WERI-Rb-1 (cell line): ENCODE measurements around the gene PXK.
"Not testable (repeated sequence)": the region's sequence is repeated elsewhere in the genome, so short reads cannot be mapped to it uniquely, and the experiment has no call there.

Experiments
- DNase-seq: peaks from one replicate; pipeline ENCODE4 v3.0.0-alpha.2; 2020
- H3K27ac ChIP-seq: fragments of 250-450 bp; sonication (Bioruptor Pico); 2 replicates; pipeline ENCODE4 v1.5.1; 2020; ENCODE audit warnings: mild to moderate bottlenecking, moderate library complexity
- H3K27me3 ChIP-seq: fragments of 250-450 bp; sonication (Bioruptor Pico); 2 replicates; pipeline ENCODE4 v1.5.1; 2021; ENCODE audit warnings: mild to moderate bottlenecking, low read depth, moderate library complexity; ENCODE audit not compliant: insufficient read depth, severe bottlenecking
- H3K36me3 ChIP-seq: fragments of 250-450 bp; sonication (Bioruptor Pico); 2 replicates; pipeline ENCODE4 v1.5.1; 2020; ENCODE audit warnings: mild to moderate bottlenecking, moderate library complexity
- H3K4me3 ChIP-seq: 2 replicates; pipeline ENCODE4 v1.5.1; 2011; ENCODE audit warnings: low read depth, mild to moderate bottlenecking, control low read depth, low read length
- H3K9me3 ChIP-seq: fragments of 250-450 bp; sonication (Bioruptor Pico); 2 replicates; pipeline ENCODE4 v1.5.1; 2021; ENCODE audit warnings: mild to moderate bottlenecking, moderate library complexity; ENCODE audit not compliant: severe bottlenecking
- TF ChIP-seq, protein P1 (sequence below): IDR thresholded peaks from 2 replicates; pipeline ENCODE4 v1.5.1; 2011; ENCODE audit warnings: low read depth, mild to moderate bottlenecking, control low read depth, inconsistent platforms, low read length

The PXK gene

DNA sequence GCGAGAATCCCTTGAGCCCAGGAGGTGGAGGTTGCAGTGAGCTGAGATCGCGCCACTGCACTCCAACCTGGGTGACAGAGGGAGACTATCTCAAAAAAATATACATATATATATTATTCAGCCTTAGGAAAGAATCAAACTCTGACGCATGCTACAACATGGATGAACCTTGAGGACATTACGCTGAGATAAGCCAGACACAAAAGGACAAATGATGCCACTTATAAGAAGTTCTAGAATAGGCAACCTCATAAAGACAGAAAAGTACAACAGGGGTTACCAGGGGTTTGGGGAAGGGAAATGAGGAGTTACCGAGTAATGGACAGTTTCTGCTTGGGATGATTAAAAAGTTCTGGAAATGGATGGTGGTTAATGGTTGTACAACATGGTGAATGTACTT is 100.2 kb downstream of the PXK start:
- H3K27ac ChIP-seq: peak overlapping the region; percentile 99
- DNase-seq: no peak
- peak overlapping the region; percentile 64 for H3K4me3 ChIP-seq
- TF ChIP-seq, protein P1, sequence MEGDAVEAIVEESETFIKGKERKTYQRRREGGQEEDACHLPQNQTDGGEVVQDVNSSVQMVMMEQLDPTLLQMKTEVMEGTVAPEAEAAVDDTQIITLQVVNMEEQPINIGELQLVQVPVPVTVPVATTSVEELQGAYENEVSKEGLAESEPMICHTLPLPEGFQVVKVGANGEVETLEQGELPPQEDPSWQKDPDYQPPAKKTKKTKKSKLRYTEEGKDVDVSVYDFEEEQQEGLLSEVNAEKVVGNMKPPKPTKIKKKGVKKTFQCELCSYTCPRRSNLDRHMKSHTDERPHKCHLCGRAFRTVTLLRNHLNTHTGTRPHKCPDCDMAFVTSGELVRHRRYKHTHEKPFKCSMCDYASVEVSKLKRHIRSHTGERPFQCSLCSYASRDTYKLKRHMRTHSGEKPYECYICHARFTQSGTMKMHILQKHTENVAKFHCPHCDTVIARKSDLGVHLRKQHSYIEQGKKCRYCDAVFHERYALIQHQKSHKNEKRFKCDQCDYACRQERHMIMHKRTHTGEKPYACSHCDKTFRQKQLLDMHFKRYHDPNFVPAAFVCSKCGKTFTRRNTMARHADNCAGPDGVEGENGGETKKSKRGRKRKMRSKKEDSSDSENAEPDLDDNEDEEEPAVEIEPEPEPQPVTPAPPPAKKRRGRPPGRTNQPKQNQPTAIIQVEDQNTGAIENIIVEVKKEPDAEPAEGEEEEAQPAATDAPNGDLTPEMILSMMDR: no peak
- no peaks in the 10 kb centered on the region for H3K27me3 ChIP-seq
- H3K9me3 ChIP-seq: no peaks in the 10 kb centered on the region
- H3K36me3 ChIP-seq: peaks cover 47% of the 10 kb centered on the region

DNA sequence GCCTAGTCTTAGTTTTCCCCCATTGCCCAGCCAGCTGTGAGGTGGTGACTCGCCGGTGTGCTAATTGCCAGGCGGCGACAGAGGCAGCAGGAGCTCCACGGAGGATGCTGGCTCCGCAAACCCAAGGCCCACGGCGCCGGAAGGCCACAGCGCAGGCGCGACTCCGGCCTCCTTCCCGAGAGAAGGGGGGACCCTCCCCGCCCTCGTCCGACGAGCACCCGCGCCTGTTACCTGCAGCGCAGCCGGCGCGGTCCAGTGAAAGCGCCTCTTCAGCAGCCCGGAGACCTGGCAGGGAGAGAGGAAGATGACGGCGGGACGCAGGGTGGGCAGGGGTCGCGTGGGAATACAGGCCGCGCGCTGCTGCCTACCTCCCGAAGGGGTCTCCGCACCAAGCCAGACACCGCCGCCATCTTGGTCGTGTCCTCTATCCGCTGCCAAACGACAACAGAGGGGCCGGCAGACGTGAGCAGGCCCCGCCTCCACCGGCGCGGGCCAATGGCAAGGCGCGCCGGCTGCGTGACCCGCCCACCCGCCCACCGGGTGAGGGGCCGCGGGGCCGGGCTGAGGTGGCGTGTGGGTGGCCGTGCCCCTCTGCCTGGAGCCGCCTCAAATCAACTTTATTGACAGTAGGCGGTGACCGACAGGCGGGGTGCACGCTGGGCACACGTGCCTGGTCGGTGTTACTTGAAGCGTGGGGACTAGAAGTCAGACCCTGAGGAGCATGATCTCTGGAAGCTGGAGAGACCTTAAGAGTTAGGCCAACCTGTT is 100.9 kb downstream of the PXK start, which contains the start of gene PDHB:
Gene PDHB, minus strand, starts transcription at position 433 of the 768 bp plus-strand sequence. Its CDS starts 23 bp downstream, at position 410.
- Histone ChIP-seq H3K27me3 (no peaks in the 10 kb centered on the region), H3K9me3 (no peaks in the 10 kb centered on the region), H3K4me3 (peak within 1 kb of the TSS; percentile 64), H3K36me3 (peaks cover 41% of the 10 kb centered on the region), H3K27ac (peak within 1 kb of the TSS; percentile 99)
- peak; percentile 92 for DNase-seq
- TF ChIP-seq, protein P1: no peak

DNA sequence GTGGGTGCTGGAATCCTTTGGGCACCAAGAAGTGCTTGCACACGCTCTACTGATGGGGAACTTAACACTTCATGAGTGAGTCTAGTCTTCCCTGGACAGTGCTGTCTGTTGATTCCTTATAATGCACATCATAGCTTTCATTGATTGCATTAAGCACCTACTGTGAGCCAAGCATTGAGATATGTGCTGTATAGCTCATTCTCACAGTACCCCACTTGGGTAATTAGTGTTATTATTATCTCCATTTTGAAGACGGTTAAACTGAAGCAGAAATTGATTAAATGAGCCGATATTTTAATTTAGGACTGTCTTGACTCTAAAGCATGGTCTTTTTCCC is 101.4 kb downstream of the PXK start:
- TF ChIP-seq, protein P1: no peak
- Histone ChIP-seq H3K27me3 (no peaks in the 10 kb centered on the region), H3K9me3 (no peaks in the 10 kb centered on the region), H3K36me3 (peaks cover 35% of the 10 kb centered on the region), H3K27ac (peak overlapping the region; percentile 54), H3K4me3 (peak overlapping the region; percentile 19)
- no peak for DNase-seq

DNA sequence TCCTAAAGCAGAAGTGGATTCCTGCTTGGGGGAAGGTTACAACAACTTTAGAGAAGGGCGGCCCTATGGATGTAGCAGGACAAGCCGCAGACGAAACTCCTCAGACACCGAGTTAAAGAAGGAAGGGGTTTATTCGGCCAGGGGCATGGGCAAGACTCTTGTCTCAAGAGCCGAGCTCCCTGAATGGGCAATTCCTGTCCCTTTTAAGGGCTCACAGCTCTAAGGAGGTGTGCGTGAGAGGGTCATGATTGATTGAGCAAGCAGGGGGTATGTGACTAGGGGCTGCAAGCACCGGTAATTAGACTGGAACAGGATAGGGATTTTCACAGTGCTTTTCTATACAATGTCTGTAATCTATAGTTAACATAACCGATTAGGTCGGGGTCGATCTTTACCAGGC is 101.8 kb downstream of the PXK start:
- Histone ChIP-seq H3K27me3 (no peaks in the 10 kb centered on the region), H3K36me3 (peaks cover 31% of the 10 kb centered on the region), H3K9me3 (no peaks in the 10 kb centered on the region), H3K4me3 (no peak overlapping the region), H3K27ac (peak overlapping the region; percentile 54; the same call in 1 of the 2 replicates)
- TF ChIP-seq, protein P1: no peak
- no peak for DNase-seq

DNA sequence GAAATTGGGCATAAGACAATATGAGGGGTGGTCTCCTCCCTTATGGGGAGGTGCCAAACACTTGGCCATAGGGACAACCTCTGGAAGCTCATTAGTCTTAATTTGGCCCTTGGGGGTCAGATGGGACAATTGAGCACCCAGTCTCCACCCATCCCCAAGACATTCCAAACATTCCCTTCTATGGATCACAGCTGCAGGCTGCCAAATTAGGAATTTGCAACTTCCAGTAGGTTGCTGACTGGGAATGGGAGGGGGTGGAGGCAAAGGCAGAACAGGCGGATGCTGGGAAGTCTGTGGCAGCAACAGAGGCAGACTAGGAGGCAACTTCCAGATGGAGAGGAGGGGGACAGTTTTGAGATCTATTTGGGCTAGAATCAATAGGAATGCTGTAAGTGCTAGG is 102.3 kb downstream of the PXK start:
- Histone ChIP-seq H3K27ac (no peak overlapping the region), H3K36me3 (peaks cover 27% of the 10 kb centered on the region), H3K9me3 (no peaks in the 10 kb centered on the region), H3K4me3 (no peak overlapping the region), H3K27me3 (no peaks in the 10 kb centered on the region)
- TF ChIP-seq, protein P1: no peak
- DNase-seq: no peak

DNA sequence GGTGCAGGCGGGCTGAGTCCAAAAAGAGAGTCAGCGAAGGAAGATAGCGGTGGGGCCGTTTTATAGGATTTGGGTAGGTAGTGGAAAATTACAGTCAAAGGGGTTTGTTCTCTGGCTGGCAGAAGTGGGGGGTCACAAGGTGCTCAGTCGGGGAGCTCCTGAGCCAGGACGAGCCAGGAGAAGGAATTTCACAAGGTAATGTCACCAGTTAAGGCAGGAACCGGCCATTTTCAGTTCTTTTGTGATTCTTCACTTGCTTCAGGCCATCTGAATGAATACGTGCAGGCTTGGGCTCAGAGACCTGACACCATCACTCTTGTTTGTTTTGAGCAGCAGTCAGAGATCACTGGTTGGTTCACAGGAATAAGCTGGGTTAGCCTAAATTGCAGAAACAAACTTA is 104.6 kb downstream of the PXK start:
- not testable (repeated sequence) for H3K36me3 ChIP-seq, DNase-seq, H3K4me3 ChIP-seq, H3K9me3 ChIP-seq, H3K27ac ChIP-seq, H3K27me3 ChIP-seq

DNA sequence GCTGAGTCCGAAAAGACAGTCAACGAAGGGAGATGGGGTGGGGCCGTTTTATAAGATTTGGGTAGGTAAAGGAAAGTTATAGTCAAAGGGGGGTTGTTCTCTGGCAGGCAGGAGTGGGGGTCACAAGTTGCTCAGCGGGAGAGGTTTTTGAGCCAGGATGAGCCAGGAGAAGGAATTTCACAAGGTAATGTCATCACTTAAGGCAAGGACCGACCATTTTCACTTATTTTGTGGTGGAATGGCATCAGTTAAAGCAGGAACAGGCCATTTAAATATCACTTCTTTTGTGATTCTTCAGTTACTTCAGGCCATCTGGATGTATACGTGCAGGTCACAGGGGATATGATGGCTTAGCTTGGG is 108.3 kb downstream of the PXK start:
- H3K36me3 ChIP-seq, H3K4me3 ChIP-seq, H3K27ac ChIP-seq, H3K27me3 ChIP-seq, H3K9me3 ChIP-seq, DNase-seq: not testable (repeated sequence)
